Neuron (in vitro differentiated cells): Measurements from ENCODE around the gene XPR1.
"Not testable (repeated sequence)": the region's sequence is repeated elsewhere in the genome, so short reads cannot be mapped to it uniquely, and the experiment has no call there.

Experiments used
- H2AFZ ChIP-seq: one replicate; pipeline ENCODE4 v1.6.1; 2013; ENCODE audit warnings: low read depth, mild to moderate bottlenecking, inconsistent platforms, low read length, moderate library complexity
- H3K27me3 ChIP-seq: one replicate; pipeline ENCODE4 v1.6.1; 2013; ENCODE audit warnings: low read length; ENCODE audit not compliant: insufficient read depth
- H3K36me3 ChIP-seq: one replicate; pipeline ENCODE4 v1.6.1; 2013; ENCODE audit warnings: low read length; ENCODE audit not compliant: insufficient read depth
- H3K4me1 ChIP-seq: one replicate; pipeline ENCODE4 v1.6.1; 2013; ENCODE audit warnings: low read length; ENCODE audit not compliant: insufficient read depth
- H3K4me3 ChIP-seq: 2 replicates; pipeline ENCODE4 v1.5.1; 2013; ENCODE audit warnings: mild to moderate bottlenecking, low read length, moderate library complexity
- H3K9me3 ChIP-seq: one replicate; pipeline ENCODE4 v1.6.1; 2013; ENCODE audit warnings: low read length

XPR1 gene

GRCh38 chr1:180640531-180640949 is 8.7 kb downstream of the XPR1 start:
- H3K4me1 ChIP-seq, result peaks cover 1% of the 10 kb centered on the region
- no peaks in the 10 kb centered on the region for H3K27me3 ChIP-seq
- H3K9me3 ChIP-seq, result no peaks in the 10 kb centered on the region
- H3K4me3 ChIP-seq, result no peak overlapping the region
- H3K36me3 ChIP-seq, result peaks cover 3% of the 10 kb centered on the region
- no peak overlapping the region for H2AFZ ChIP-seq

GRCh38 chr1:180641662-180642061 is 9.8 kb downstream of the XPR1 start:
- H2AFZ ChIP-seq, result no peak overlapping the region

GRCh38 chr1:180642781-180643180 is 11.0 kb downstream of the XPR1 start:
- H3K9me3 ChIP-seq, result peaks cover 10% of the 10 kb centered on the region
- peaks cover 8% of the 10 kb centered on the region for H3K36me3 ChIP-seq
- H2AFZ ChIP-seq, result no peak overlapping the region
- H3K27me3 ChIP-seq, result no peaks in the 10 kb centered on the region
- no peak overlapping the region for H3K4me3 ChIP-seq
- no peaks in the 10 kb centered on the region for H3K4me1 ChIP-seq

More at GRCh38 chr1:180641662-180642061, 9.8 kb downstream of the XPR1 start:
- Histone ChIP-seq H3K4me3 (no peak overlapping the region), H3K27me3 (no peaks in the 10 kb centered on the region), H3K36me3 (peaks cover 7% of the 10 kb centered on the region), H3K4me1 (no peaks in the 10 kb centered on the region), H3K9me3 (peaks cover 4% of the 10 kb centered on the region)

- H2AFZ ChIP-seq, result no peak overlapping the region
- H3K9me3 ChIP-seq, result peaks cover 10% of the 10 kb centered on the region
- H3K4me1 ChIP-seq, result no peaks in the 10 kb centered on the region
- H3K36me3 ChIP-seq, result peaks cover 8% of the 10 kb centered on the region
- H3K27me3 ChIP-seq, result no peaks in the 10 kb centered on the region
- no peak overlapping the region for H3K4me3 ChIP-seq
These were observed 11.9 kb downstream of the XPR1 start for GRCh38 chr1:180643693-180644092.

- Histone ChIP-seq H3K4me3 (no peak overlapping the region), H3K27me3 (no peaks in the 10 kb centered on the region), H3K9me3 (peaks cover 10% of the 10 kb centered on the region), H2AFZ (no peak overlapping the region), H3K4me1 (no peaks in the 10 kb centered on the region), H3K36me3 (peaks cover 8% of the 10 kb centered on the region)
These were observed 12.8 kb downstream of the XPR1 start for GRCh38 chr1:180644526-180645192.

GRCh38 chr1:180645261-180645660 is 13.4 kb downstream of the XPR1 start:
- not testable (repeated sequence) for H3K4me1 ChIP-seq, H3K36me3 ChIP-seq, H3K4me3 ChIP-seq, H3K27me3 ChIP-seq, H2AFZ ChIP-seq
- peaks cover 10% of the 10 kb centered on the region for H3K9me3 ChIP-seq

- H3K36me3 ChIP-seq, result peaks cover 6% of the 10 kb centered on the region
These were observed 14.3 kb downstream of the XPR1 start for GRCh38 chr1:180646093-180646492.

GRCh38 chr1:180646547-180646946 is 14.7 kb downstream of the XPR1 start:
- Histone ChIP-seq H3K4me1 (no peaks in the 10 kb centered on the region), H3K36me3 (peaks cover 6% of the 10 kb centered on the region), H3K27me3 (no peaks in the 10 kb centered on the region), H3K9me3 (peaks cover 10% of the 10 kb centered on the region), H2AFZ (no peak overlapping the region), H3K4me3 (no peak overlapping the region)

More at GRCh38 chr1:180646093-180646492, 14.3 kb downstream of the XPR1 start:
- Histone ChIP-seq H3K9me3 (peaks cover 10% of the 10 kb centered on the region), H3K27me3 (no peaks in the 10 kb centered on the region), H2AFZ (no peak overlapping the region), H3K4me3 (no peak overlapping the region), H3K4me1 (no peaks in the 10 kb centered on the region)

- Histone ChIP-seq H3K36me3 (peaks cover 3% of the 10 kb centered on the region), H3K9me3 (peaks cover 4% of the 10 kb centered on the region), H3K4me3 (no peak overlapping the region), H3K27me3 (no peaks in the 10 kb centered on the region), H3K4me1 (no peaks in the 10 kb centered on the region), H2AFZ (no peak overlapping the region)
These were observed 21.0 kb downstream of the XPR1 start for GRCh38 chr1:180652792-180653191.

- Histone ChIP-seq H3K4me1 (no peaks in the 10 kb centered on the region), H3K4me3 (no peak overlapping the region), H3K27me3 (no peaks in the 10 kb centered on the region), H2AFZ (no peak overlapping the region), H3K36me3 (peaks cover 4% of the 10 kb centered on the region), H3K9me3 (peaks cover 25% of the 10 kb centered on the region)
These were observed 30.9 kb downstream of the XPR1 start for GRCh38 chr1:180662709-180663108.

- no peaks in the 10 kb centered on the region for H3K27me3 ChIP-seq
- no peak overlapping the region for H2AFZ ChIP-seq
- peaks cover 4% of the 10 kb centered on the region for H3K9me3 ChIP-seq
- no peaks in the 10 kb centered on the region for H3K4me1 ChIP-seq
- no peak overlapping the region for H3K4me3 ChIP-seq
- no peaks in the 10 kb centered on the region for H3K36me3 ChIP-seq
These were observed 38.9 kb downstream of the XPR1 start for GRCh38 chr1:180670681-180671080.

GRCh38 chr1:180672105-180672504 is 40.3 kb downstream of the XPR1 start:
- Histone ChIP-seq H3K4me3 (no peak overlapping the region), H2AFZ (no peak overlapping the region), H3K36me3 (no peaks in the 10 kb centered on the region), H3K9me3 (no peaks in the 10 kb centered on the region), H3K27me3 (no peaks in the 10 kb centered on the region), H3K4me1 (no peaks in the 10 kb centered on the region)

GRCh38 chr1:180672505-180672904 is 40.7 kb downstream of the XPR1 start:
- no peak overlapping the region for H2AFZ ChIP-seq
- H3K9me3 ChIP-seq, result no peaks in the 10 kb centered on the region
- H3K36me3 ChIP-seq, result no peaks in the 10 kb centered on the region
- H3K4me3 ChIP-seq, result no peak overlapping the region
- no peaks in the 10 kb centered on the region for H3K27me3 ChIP-seq
- no peaks in the 10 kb centered on the region for H3K4me1 ChIP-seq
